ENCODE measurements around the gene KLK11.
"Not testable (repeated sequence)": the region's sequence is repeated elsewhere in the genome, so short reads cannot be mapped to it uniquely, and the experiment has no call there.

Gene KLK11

GRCh38 chr19:51002542-51003311 lies 23.7 kb downstream of the KLK11 start:
- no peak for DNase-seq

- DNase-seq: no peak
Measured at GRCh38 chr19:51002089-51002532, 24.3 kb downstream of the KLK11 start.

- DNase-seq: no peak
Measured at GRCh38 chr19:51001515-51001914, 24.9 kb downstream of the KLK11 start, which contains the start of gene KLK8. KLK8 (minus strand) TSS chr19:51001604; CDS start chr19:51001167, 437 bp downstream.

- DNase-seq: no peak
Measured at GRCh38 chr19:51000981-51001380, 25.4 kb downstream of the KLK11 start.

GRCh38 chr19:51000426-51000825 lies 26.0 kb downstream of the KLK11 start:
- DNase-seq: no peak

- no peak for DNase-seq
Measured at GRCh38 chr19:50998686-50999085, 27.7 kb downstream of the KLK11 start.

- no peak for DNase-seq
Measured at GRCh38 chr19:50998061-50998460, 28.4 kb downstream of the KLK11 start.

- DNase-seq: no peak
Measured at GRCh38 chr19:50994129-50994528, 32.3 kb downstream of the KLK11 start.

- DNase-seq: no peak
Measured at GRCh38 chr19:50992666-50993035, 33.8 kb downstream of the KLK11 start.

- not testable (repeated sequence) for DNase-seq
Measured at GRCh38 chr19:50984416-50984815, 42.0 kb downstream of the KLK11 start.

- no peak for DNase-seq
Measured at GRCh38 chr19:50983625-50984292, 42.7 kb downstream of the KLK11 start, which contains the start of gene KLK7. KLK7 (minus strand) TSS chr19:50983917; CDS start chr19:50982399, 1,518 bp downstream.

- no peak for DNase-seq
Measured at GRCh38 chr19:50982186-50982585, 44.2 kb downstream of the KLK11 start.

GRCh38 chr19:50981587-50982146 lies 44.7 kb downstream of the KLK11 start:
- DNase-seq: no peak

- no peak for DNase-seq
Measured at GRCh38 chr19:50980208-50980607, 46.2 kb downstream of the KLK11 start.

- no peak for DNase-seq
Measured at GRCh38 chr19:50979758-50980157, 46.7 kb downstream of the KLK11 start.

- DNase-seq: no peak
Measured at GRCh38 chr19:50978772-50979390, 47.5 kb downstream of the KLK11 start.

GRCh38 chr19:50977626-50978025 lies 48.8 kb downstream of the KLK11 start:
- no peak for DNase-seq

- DNase-seq: no peak
Measured at GRCh38 chr19:50975766-50976165, 50.6 kb downstream of the KLK11 start.

GRCh38 chr19:50974702-50975556 lies 51.5 kb downstream of the KLK11 start:
- no peak for DNase-seq

- no peak for DNase-seq
Measured at GRCh38 chr19:50972795-50973376, 53.5 kb downstream of the KLK11 start.

All from CD4-positive, alpha-beta T cell treated with Interleukin-17A for 1 hour (primary cell).